Omental fat pad (tissue), 4 donors: Measurements from ENCODE around the gene GRP. TPM values are rescaled to one million over a fixed set of nuclear protein-coding genes. Genes with fewer than 3 reads are reported as not detected.

Source experiments
- ATAC-seq: fragments of 150-250 bp; one replicate; pipeline ENCODE4 v1.9.1; 2016; ENCODE audit warnings: mild to moderate bottlenecking, moderate library complexity; ENCODE audit not compliant: low FRiP score
- DNase-seq: peaks from one replicate; pipeline ENCODE4 v3.0.0-alpha.2; 2019; ENCODE audit warnings: low spot score
- total RNA-seq, 4 donors: library from RNA; depleted of rRNA; stranded (reverse); fragments of >200 nt; gene quantifications; one replicate each; pipeline ENCODE4 v1.1.0, GENCODE V29; 2016
- TF ChIP-seq, protein P1 (sequence below), 3 donors: fragments of 450-650 bp; IDR thresholded peaks; one replicate each; pipeline ENCODE4 v1.5.1; 2016 to 2017; ENCODE audit warnings: antibody characterized with exemption in 3 of 3, mild to moderate bottlenecking in 3 of 3, moderate library complexity in 2 of 3

The GRP gene
- total RNA-seq, 4 donors from 2014 or later, result not detected

DNA sequence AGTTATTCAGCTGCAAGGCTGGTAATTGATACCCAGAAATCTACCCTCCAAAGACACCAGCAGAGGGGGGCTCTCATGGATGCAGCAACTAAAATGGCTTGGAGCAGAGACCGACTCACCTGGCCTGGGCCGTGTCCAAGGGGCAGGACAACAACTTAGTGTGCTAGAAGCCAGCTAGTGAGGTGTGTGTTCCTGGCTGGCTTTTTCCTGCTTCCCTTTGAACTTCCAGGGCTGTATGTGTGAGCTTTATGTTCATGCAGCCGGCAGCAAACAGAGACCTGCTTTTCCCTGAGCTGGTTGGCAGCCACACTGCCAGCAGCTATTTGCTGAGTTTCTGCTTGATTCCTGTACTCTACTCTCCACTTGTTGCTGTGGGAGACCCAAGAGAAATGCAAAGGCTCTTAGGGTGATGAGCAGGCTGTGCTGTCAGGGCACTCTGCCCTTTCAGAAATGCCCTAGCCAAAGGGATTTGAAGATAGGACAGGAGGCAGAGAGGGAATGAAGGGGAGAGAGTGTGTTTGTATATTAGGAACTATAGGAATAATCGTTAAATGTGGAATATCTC lies 23.7 kb upstream of the GRP start:
- TF ChIP-seq, protein P1, sequence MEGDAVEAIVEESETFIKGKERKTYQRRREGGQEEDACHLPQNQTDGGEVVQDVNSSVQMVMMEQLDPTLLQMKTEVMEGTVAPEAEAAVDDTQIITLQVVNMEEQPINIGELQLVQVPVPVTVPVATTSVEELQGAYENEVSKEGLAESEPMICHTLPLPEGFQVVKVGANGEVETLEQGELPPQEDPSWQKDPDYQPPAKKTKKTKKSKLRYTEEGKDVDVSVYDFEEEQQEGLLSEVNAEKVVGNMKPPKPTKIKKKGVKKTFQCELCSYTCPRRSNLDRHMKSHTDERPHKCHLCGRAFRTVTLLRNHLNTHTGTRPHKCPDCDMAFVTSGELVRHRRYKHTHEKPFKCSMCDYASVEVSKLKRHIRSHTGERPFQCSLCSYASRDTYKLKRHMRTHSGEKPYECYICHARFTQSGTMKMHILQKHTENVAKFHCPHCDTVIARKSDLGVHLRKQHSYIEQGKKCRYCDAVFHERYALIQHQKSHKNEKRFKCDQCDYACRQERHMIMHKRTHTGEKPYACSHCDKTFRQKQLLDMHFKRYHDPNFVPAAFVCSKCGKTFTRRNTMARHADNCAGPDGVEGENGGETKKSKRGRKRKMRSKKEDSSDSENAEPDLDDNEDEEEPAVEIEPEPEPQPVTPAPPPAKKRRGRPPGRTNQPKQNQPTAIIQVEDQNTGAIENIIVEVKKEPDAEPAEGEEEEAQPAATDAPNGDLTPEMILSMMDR (IDR thresholded peaks at IDR 0.05), result no peak
- ATAC-seq (no peak), DNase-seq (no peak)

DNA sequence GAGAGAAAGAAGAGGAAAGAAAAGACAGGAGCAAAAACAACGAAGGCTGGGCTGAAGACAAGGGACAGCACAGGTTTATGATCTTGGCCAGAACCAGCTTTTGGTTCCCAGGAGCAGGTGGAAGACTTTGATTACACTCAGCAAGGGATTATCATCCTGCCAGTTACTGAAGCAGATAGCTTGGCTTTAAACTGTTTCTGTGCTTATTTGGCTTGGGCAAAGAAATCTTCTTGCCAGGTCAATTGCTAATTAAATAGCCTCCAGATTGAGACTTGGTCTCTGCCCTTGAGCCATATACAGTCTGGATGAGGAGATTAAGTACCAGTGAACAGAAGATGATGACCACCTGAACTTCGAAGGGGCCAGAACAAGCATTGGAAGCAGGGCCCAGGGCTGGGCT lies 22.3 kb upstream of the GRP start:
- ATAC-seq (no peak), DNase-seq (no peak)
- TF ChIP-seq, protein P1 (IDR thresholded peaks at IDR 0.05), result no peak

DNA sequence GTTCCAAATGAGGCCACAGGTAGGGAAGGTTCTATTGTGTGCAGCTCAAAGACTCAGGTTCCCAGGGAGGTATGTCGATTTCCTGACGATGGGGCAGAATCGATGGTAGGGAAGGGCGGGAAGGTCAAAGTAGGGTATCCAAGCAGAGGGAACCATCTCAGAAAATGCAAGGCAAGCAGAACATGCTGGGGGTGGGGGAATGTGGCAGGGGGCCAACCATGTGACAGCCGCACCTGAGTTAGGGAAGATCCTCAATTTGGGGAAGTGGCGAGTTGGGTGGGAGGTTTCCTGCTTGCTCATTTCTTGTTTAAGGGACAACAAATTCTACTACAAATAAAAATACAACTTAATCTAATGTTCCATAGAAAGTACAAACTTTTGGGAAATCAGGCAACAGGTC lies 21.7 kb upstream of the GRP start:
- ATAC-seq (no peak), DNase-seq (no peak)
- TF ChIP-seq, protein P1 (IDR thresholded peaks at IDR 0.05), result no peak

DNA sequence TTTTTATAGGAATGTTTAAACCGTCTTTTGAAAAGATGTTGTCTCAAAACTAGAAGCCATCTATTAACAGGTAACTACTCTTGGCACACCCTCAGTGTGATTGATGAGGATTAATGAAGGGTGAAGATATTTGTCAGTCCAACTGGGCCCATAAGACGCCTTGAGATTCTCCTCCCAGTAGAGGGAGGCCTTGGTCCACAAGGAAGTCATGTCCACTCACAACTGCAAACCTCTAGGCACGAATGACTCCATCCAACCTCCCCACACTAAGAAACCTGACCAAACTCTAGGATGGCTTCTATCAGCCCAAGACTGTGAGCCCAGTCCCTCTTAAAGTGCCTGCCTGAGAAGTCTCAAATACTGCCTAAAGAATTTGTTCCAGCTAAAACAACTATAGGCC lies 19.2 kb upstream of the GRP start:
- TF ChIP-seq, protein P1 (IDR thresholded peaks at IDR 0.05), result no peak
- ATAC-seq, result no peak
- DNase-seq, result no peak

DNA sequence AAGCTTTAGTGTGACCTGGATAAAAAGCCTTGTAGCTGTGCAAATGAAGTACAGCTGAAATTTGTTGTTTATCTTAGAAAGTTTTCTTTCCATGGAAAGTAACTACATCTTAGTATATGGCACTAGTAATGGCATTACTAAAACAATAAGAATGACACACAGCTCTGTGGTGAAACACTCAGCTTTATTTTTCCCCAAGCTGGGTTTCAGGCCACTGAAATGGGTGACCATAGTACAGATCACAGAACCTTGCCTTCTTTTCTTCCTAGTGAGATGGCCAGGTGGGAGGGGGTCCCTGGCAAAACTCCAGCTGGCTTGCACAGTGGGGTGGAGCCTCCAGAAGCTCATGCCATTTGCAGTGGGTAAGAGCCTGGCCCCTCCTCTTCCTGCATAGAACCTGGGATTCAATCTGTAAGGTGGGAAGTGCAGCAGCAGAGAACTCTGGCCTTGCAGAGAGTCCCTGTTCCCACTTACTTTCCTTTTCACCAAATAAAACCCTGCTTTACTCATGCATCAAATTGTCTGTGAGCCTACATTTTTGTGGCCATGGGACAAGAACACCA lies 17.6 kb upstream of the GRP start:
- TF ChIP-seq, protein P1 (IDR thresholded peaks at IDR 0.05), result no peak
- DNase-seq, result no peak
- ATAC-seq, result no peak

DNA sequence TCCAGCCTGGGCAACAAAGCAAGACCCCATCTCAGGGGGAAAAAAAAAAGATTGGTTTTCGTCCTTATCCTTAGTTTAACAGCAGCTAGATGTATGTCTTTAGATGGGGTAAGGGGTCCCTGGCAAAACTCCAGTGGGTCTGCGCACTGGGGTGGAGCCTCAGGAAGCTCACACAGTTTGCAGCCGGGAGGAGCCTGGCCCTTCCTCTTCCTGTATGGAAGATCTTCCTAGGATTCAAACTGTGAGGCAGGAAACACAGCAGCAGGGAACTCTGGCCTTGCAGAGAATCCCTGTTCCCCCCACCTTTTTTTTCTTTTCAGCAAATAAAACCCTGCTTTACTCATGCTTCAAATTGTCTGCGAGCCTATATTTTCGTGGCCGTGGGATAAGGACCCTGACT lies 12.5 kb upstream of the GRP start:
- DNase-seq (no peak), ATAC-seq (no peak)
- TF ChIP-seq, protein P1 (IDR thresholded peaks at IDR 0.05), result no peak

DNA sequence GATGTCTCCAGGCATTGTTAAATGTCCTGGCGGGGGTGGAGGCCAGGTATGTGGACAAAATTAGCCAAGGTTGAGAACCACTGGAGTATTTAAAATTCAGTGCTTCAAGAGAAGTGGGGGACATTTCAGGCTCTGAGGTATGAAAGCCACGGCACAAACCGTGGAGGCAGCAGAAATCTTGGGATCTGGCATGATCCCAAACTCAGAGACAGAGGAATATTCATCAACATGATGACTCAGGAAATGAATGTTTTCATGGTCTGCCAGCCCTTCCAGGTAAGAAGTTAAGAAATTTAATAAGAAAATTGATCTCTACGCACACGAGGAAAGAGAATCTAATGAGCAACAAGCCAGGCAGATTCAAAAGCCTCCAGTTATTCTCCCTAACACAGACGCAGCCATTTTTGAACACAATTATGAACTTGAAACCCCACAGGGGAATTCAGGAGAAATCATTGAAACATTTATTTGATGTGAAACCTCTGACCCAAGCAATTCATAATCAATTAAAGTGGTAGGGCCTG lies 11.3 kb upstream of the GRP start:
- TF ChIP-seq, protein P1 (IDR thresholded peaks at IDR 0.05), result no peak
- DNase-seq, result no peak
- no peak for ATAC-seq
